ES-I3 (cell line): ENCODE measurements around the gene NBL1.

Experiments used
- H3K36me3 ChIP-seq: 2 replicates; pipeline ENCODE4 v1.6.1; 2013; ENCODE audit warnings: mild to moderate bottlenecking, low read length, control low read depth, moderate library complexity; ENCODE audit not compliant: insufficient read depth
- H3K4me1 ChIP-seq: 2 replicates; pipeline ENCODE4 v1.6.1; 2013; ENCODE audit warnings: mild to moderate bottlenecking, control low read depth, low read length; ENCODE audit not compliant: insufficient read depth
- H3K9ac ChIP-seq: 2 replicates; pipeline ENCODE4 v1.6.1; 2013; ENCODE audit warnings: low read depth, mild to moderate bottlenecking, low read length, moderate library complexity
- H3K9me3 ChIP-seq: 2 replicates; pipeline ENCODE4 v1.6.1; 2013; ENCODE audit warnings: mild to moderate bottlenecking, low read length, moderate library complexity; ENCODE audit not compliant: control insufficient read depth, insufficient read depth

Gene NBL1

DNA sequence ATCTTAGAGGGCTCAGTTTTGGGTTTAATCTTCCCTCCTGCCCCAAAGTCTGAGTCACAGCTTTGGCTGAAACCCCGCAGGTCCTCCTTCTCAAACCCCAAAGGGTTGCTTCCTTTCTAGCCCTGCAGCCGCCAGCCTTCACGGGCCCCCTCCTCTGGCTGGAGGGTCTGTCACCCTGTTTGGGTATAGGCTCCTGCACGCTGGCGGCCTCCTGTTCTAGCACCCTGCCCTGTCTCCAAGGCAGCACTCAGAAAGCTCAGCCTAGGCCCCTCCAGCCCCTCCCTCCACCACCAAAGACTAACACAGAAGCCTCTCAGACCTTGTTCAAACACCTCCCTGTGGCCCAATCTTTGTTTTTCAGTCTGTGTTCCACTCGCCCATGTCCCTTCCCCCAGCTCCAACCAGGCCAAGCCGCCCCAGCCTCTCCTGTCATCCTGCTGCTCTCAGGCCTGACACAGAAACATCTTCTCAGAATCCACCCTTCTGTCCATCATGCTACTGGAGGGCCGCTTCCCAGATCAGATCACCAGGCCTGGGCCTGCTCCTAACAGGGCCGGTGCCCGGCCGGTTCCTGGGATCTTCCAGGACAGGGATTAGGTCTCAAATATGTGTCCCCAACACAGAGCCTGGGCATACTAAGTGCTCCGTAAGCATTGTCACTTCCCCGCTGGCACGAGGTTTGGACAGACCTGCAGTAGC lies 56.1 kb downstream of the NBL1 start:
- Histone ChIP-seq H3K4me1 (peaks cover 7% of the 10 kb centered on the region; the same call in 1 of the 2 replicates), H3K9ac (no peak overlapping the region), H3K36me3 (no peaks in the 10 kb centered on the region), H3K9me3 (no peaks in the 10 kb centered on the region)

DNA sequence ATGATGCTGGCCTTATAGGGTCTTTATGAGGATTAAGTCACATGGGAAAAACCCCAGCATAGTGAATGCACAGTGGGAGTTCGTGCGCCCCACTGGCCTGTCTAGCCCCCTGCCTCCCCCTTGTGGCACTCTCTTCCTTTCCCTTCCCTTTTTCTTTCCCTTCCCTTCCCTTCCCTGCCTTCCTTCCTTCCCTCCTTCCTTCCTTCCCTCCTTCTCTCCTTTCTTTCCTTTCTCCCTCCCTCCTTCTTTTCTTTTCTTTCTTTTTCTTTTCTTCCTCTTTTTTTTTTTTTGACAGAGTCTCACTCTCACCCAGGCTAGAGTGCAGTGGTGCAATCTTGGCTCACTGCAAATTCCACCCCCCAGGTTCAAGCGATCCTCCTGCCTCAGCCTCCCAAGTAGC lies 59.2 kb downstream of the NBL1 start:
- no peaks in the 10 kb centered on the region for H3K36me3 ChIP-seq
- H3K9ac ChIP-seq, result no peak overlapping the region
- no peaks in the 10 kb centered on the region for H3K9me3 ChIP-seq
- peaks cover 7% of the 10 kb centered on the region; the same call in 1 of the 2 replicates for H3K4me1 ChIP-seq

DNA sequence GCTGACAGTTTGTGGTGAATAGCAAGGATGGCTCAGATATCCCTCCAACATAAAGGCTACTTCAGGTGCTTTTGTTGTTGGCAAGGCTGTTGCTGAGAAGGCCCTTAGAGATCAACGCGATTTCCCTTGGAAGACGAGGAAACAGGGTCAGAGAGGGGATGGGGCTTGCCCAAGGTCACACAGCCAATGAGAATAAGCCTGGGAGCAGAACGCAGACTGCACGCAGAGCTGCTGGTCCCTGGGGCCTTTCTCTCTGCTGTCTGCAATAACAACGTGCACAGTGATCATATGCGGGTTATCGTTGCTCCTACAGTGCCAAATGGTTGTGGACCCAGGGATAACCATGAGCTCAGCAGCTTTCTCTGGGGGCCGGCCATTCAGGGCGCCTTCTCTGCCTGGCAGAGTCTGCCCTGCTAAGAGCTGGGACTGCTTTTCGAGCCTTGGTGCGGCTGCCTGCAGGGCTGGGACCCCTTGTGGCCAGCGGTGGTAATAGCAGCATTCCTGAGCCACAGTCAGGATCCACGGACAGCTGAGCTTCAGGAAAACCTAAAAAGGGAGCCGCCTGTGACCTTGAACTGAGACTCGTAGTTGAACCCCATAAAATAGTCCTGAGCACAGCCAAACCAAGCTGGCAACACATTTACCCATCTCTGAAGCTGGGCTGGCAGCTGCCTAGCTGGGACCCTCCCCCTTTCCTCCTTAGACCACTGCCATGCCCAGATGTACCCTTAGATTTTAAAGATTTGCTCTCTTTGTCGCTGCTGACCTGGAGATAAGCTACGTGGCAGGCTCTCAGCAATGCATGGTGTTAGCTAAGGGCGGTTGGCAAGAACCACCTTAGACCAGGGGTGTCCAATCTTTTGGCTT lies 60.4 kb downstream of the NBL1 start:
- H3K36me3 ChIP-seq, result no peaks in the 10 kb centered on the region
- H3K9me3 ChIP-seq, result no peaks in the 10 kb centered on the region
- H3K4me1 ChIP-seq, result peaks cover 9% of the 10 kb centered on the region; the same call in 1 of the 2 replicates
- peak overlapping the region; percentile 7; the same call in 1 of the 2 replicates for H3K9ac ChIP-seq

DNA sequence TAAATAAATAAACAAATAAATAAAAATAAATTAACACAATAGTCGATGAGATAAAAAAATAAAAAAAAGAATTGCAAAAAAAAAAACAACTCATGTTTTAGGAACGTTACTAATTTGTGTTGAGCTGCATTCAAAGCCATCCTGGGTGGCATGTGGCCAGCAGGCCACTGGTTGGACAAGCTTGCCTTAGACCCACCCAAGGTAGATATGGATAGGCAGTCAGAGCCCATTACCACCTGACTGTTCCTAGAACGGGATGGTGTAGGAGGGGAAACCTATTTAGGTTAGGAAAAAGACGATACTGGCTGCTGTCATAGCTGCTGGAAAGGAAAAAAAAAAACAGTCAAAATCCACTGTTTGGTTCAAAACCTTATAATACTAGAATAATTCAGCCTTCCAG lies 61.4 kb downstream of the NBL1 start:
- H3K4me1 ChIP-seq, result peaks cover 9% of the 10 kb centered on the region; the same call in 1 of the 2 replicates
- H3K9ac ChIP-seq, result no peak overlapping the region
- H3K36me3 ChIP-seq, result no peaks in the 10 kb centered on the region
- H3K9me3 ChIP-seq, result no peaks in the 10 kb centered on the region

DNA sequence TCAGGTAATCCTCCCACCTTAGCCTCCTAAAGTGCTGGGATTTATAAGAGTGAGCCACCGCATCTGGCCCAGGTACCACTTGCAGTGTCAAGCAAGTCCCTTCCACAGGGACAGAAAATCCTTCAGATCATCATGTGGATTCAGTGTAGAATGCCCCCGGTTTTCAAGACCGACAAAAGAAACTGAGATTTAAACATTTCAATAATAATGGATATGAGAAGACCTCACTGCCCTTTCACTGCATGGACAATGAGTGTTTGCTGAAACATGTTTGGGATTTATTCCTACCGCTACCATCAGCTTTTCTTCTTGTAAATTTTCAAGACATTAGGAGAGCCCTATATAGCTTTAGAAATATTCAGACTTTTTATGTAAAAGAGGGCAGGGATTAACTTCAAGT lies 62.0 kb downstream of the NBL1 start:
- H3K4me1 ChIP-seq, result peaks cover 9% of the 10 kb centered on the region; the same call in 1 of the 2 replicates
- no peaks in the 10 kb centered on the region for H3K9me3 ChIP-seq
- no peaks in the 10 kb centered on the region for H3K36me3 ChIP-seq
- no peak overlapping the region for H3K9ac ChIP-seq
